HepG2 (cell line): ENCODE data around the gene GDF7. TPM values are rescaled to one million over a fixed set of nuclear protein-coding genes. Genes with fewer than 3 reads are reported as not detected.

Experiments used
- MTA3 ChIP-seq: sonication (generic); formaldehyde crosslinking; IDR thresholded peaks from 2 replicates; pipeline ENCODE4 v1.4.0; 2020; ENCODE audit warnings: missing genetic modification reagents
- ONECUT2 ChIP-seq: sonication (generic); formaldehyde crosslinking; IDR thresholded peaks from 2 replicates; pipeline ENCODE4 v1.4.0; 2020; ENCODE audit warnings: missing genetic modification reagents
- PPARG ChIP-seq: conservative IDR thresholded peaks from 2 replicates; pipeline ENCODE4 v1.6.1; 2016; ENCODE audit warnings: missing biosample characterization, missing genetic modification reagents
- SATB2 ChIP-seq: sonication (generic); formaldehyde crosslinking; IDR thresholded peaks from 2 replicates; pipeline ENCODE4 v1.5.0; 2020; ENCODE audit warnings: missing genetic modification reagents
- SNAI1 ChIP-seq: sonication (generic); formaldehyde crosslinking; IDR thresholded peaks from 2 replicates; pipeline ENCODE4 v1.5.0; 2020; ENCODE audit warnings: mild to moderate bottlenecking, missing genetic modification reagents, borderline replicate concordance
- TEAD3 ChIP-seq: optimal IDR thresholded peaks from 2 replicates; pipeline ENCODE3; 2016; ENCODE audit warnings: borderline replicate concordance
- TOE1 ChIP-seq: sonication (generic); formaldehyde crosslinking; IDR thresholded peaks from 2 replicates; pipeline ENCODE4 v1.4.0; 2020; ENCODE audit warnings: mild to moderate bottlenecking, missing genetic modification reagents
- ZEB1 ChIP-seq: IDR thresholded peaks from 2 replicates; pipeline ENCODE4 v1.6.1; 2012; ENCODE audit warnings: mild to moderate bottlenecking, low read depth, inconsistent platforms; ENCODE audit not compliant: insufficient replicate concordance
- ZFP37 ChIP-seq: sonication (generic); formaldehyde crosslinking; IDR thresholded peaks from 2 replicates; pipeline ENCODE4 v1.4.0; 2020; ENCODE audit warnings: missing genetic modification reagents, borderline replicate concordance
- ZNF20 ChIP-seq: sonication (generic); formaldehyde crosslinking; IDR thresholded peaks from 2 replicates; pipeline ENCODE4 v1.4.0; 2020; ENCODE audit warnings: mild to moderate bottlenecking, moderate library complexity, missing genetic modification reagents
- ZNF431 ChIP-seq: sonication (generic); formaldehyde crosslinking; IDR thresholded peaks from 2 replicates; pipeline ENCODE4 v1.9.0; 2022; ENCODE audit warnings: missing genetic modification reagents, low read depth, mild to moderate bottlenecking, borderline replicate concordance
- ZNF598 ChIP-seq: sonication (generic); formaldehyde crosslinking; IDR thresholded peaks from 2 replicates; pipeline ENCODE4 v1.5.1; 2020; ENCODE audit warnings: mild to moderate bottlenecking, missing genetic modification reagents, borderline replicate concordance
- ZNF790 ChIP-seq: sonication (generic); formaldehyde crosslinking; IDR thresholded peaks from 2 replicates; pipeline ENCODE4 v1.8.0; 2022; ENCODE audit warnings: missing genetic modification reagents, mild to moderate bottlenecking, borderline replicate concordance
- polyA plus RNA-seq, 8 experiments: library from polyadenylated mRNA; depleted of rRNA in 3 of 8; stranded (reverse) in 7 of 8; unstranded in 1 of 8; fragments of >200 nt; fragmentation: Illumina TruSeq in 4 of 8; extraction: Trizol in 4 of 8; gene quantifications; 2 replicates each; pipeline versions ENCODE4 v1.2.1 to v1.2.3, GENCODE V29; 2011 to 2016; ENCODE audit warnings: low read depth in 4 of 8, missing spikeins in 1 of 8, mixed read lengths in 1 of 8; ENCODE audit not compliant: insufficient read depth in 1 of 8
- total RNA-seq, 5 experiments: library from RNA; depleted of rRNA; stranded (reverse); fragments of >200 nt; fragmentation: Illumina TruSeq; extraction: Trizol; gene quantifications; 2 replicates each; pipeline ENCODE4 v1.2.3, GENCODE V29; 2016; ENCODE audit warnings: low read depth in 1 of 5
- TF ChIP-seq, protein P1 (sequence below): sonication (generic); formaldehyde crosslinking; IDR thresholded peaks from 2 replicates; pipeline ENCODE4 v1.4.0; 2020; ENCODE audit warnings: mild to moderate bottlenecking, missing genetic modification reagents
- TF ChIP-seq, protein P2 (sequence below): IDR thresholded peaks from 2 replicates; pipeline ENCODE4 v1.6.1; 2016; ENCODE audit warnings: missing genetic modification reagents, missing compliant biosample characterization
- TF ChIP-seq, protein P3 (sequence below): sonication (generic); formaldehyde crosslinking; conservative IDR thresholded peaks from 2 replicates; pipeline ENCODE4 v1.8.0; 2022; ENCODE audit warnings: mild to moderate bottlenecking, moderate library complexity, missing genetic modification reagents
- TF ChIP-seq, protein P4 (sequence below): sonication (generic); formaldehyde crosslinking; IDR thresholded peaks from 2 replicates; pipeline ENCODE4 v1.5.0; 2020; ENCODE audit warnings: missing genetic modification reagents
- TF ChIP-seq, protein P5 (sequence below): IDR thresholded peaks from 2 replicates; pipeline ENCODE4 v1.6.1; 2016; ENCODE audit warnings: control low read depth
- TF ChIP-seq, protein P6 (sequence below): IDR thresholded peaks from 2 replicates; pipeline ENCODE4 v1.6.1; 2016

The GDF7 gene
- total and polyA plus RNA-seq, 2 of the 13 experiments (the other 11 are each of a cell fraction or from before 2014, with no cell fraction given), result 1.6 to 15.0 TPM

DNA sequence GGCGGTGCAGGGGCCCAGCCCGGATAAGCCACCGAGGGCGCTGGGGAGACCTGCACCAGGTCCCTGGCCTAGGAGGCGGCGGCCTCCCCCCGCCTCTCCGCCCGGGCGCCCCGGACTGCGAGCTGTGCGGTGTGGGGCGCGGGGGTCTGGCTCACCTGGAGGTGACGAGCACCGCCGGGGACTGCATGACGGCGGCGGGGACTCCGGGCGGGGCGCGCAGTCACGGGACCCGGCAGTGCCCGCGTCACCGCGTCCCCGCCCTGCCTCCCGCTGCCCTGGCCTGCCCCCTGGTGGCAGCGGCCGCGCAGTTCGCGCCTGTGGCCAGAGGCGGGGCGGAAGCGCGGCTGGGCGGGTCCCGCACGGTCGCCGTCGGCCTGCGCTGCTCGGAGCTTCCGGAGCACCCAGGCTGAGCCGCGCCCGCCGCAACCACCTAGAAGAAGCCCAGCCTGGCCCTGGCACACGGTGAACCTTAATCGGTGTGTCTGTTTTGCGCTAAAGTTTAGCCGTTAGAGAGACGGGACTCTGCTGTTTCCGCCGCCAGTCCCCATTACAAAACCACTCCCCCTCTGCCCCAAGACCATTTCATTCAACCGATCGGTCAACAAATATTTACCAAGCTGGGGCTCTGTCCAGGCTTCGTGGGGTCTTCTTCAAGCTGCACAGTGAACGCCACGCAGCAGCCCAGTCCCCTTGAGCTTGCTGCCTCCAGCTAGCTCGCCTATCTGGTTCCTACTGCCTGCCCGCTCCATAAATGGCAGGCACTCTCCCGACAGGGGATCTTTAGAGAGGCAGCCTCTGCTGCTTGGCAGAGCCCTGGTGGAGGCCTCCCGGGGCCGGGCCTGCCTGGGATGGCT is 15.8 kb upstream of the GDF7 start, which contains the start of gene HS1BP3 (continued):
- TF ChIP-seq, protein P1, sequence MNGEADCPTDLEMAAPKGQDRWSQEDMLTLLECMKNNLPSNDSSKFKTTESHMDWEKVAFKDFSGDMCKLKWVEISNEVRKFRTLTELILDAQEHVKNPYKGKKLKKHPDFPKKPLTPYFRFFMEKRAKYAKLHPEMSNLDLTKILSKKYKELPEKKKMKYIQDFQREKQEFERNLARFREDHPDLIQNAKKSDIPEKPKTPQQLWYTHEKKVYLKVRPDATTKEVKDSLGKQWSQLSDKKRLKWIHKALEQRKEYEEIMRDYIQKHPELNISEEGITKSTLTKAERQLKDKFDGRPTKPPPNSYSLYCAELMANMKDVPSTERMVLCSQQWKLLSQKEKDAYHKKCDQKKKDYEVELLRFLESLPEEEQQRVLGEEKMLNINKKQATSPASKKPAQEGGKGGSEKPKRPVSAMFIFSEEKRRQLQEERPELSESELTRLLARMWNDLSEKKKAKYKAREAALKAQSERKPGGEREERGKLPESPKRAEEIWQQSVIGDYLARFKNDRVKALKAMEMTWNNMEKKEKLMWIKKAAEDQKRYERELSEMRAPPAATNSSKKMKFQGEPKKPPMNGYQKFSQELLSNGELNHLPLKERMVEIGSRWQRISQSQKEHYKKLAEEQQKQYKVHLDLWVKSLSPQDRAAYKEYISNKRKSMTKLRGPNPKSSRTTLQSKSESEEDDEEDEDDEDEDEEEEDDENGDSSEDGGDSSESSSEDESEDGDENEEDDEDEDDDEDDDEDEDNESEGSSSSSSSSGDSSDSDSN (CRISPR knock-in tag), result peak; percentile 76; the same call in 1 of the 2 replicates
- TF ChIP-seq PPARG (CRISPR knock-in tag), result peak; percentile 40; the same call in 1 of the 2 replicates
- TF ChIP-seq, protein P2, sequence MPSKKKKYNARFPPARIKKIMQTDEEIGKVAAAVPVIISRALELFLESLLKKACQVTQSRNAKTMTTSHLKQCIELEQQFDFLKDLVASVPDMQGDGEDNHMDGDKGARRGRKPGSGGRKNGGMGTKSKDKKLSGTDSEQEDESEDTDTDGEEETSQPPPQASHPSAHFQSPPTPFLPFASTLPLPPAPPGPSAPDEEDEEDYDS, result peak; percentile 41
- TF ChIP-seq, protein P3, sequence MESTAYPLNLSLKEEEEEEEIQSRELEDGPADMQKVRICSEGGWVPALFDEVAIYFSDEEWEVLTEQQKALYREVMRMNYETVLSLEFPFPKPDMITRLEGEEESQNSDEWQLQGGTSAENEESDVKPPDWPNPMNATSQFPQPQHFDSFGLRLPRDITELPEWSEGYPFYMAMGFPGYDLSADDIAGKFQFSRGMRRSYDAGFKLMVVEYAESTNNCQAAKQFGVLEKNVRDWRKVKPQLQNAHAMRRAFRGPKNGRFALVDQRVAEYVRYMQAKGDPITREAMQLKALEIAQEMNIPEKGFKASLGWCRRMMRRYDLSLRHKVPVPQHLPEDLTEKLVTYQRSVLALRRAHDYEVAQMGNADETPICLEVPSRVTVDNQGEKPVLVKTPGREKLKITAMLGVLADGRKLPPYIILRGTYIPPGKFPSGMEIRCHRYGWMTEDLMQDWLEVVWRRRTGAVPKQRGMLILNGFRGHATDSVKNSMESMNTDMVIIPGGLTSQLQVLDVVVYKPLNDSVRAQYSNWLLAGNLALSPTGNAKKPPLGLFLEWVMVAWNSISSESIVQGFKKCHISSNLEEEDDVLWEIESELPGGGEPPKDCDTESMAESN (CRISPR knock-in tag), result peak; percentile 84; the same call in 1 of the 2 replicates
- TF ChIP-seq ZFP37, result peak; percentile 32; the same call in 1 of the 2 replicates
- TF ChIP-seq ZNF598 (CRISPR knock-in tag), result peak; percentile 48
- TF ChIP-seq ZNF790 (CRISPR knock-in tag), result no peak
- peak; percentile 94; the same call in 1 of the 2 replicates for TF ChIP-seq SATB2 (CRISPR knock-in tag)
- TF ChIP-seq ZEB1, result no peak
- no peak for TF ChIP-seq SNAI1
- TF ChIP-seq, protein P4, sequence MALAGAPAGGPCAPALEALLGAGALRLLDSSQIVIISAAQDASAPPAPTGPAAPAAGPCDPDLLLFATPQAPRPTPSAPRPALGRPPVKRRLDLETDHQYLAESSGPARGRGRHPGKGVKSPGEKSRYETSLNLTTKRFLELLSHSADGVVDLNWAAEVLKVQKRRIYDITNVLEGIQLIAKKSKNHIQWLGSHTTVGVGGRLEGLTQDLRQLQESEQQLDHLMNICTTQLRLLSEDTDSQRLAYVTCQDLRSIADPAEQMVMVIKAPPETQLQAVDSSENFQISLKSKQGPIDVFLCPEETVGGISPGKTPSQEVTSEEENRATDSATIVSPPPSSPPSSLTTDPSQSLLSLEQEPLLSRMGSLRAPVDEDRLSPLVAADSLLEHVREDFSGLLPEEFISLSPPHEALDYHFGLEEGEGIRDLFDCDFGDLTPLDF (CRISPR knock-in tag), result peak; percentile 55; the same call in 1 of the 2 replicates
- no peak; the same call in none of the 2 replicates for TF ChIP-seq ZNF431 (CRISPR knock-in tag)
- no peak for TF ChIP-seq ZNF20
- TF ChIP-seq ONECUT2, result no peak
- peak; percentile 7 for TF ChIP-seq TEAD3
- TF ChIP-seq, protein P5, sequence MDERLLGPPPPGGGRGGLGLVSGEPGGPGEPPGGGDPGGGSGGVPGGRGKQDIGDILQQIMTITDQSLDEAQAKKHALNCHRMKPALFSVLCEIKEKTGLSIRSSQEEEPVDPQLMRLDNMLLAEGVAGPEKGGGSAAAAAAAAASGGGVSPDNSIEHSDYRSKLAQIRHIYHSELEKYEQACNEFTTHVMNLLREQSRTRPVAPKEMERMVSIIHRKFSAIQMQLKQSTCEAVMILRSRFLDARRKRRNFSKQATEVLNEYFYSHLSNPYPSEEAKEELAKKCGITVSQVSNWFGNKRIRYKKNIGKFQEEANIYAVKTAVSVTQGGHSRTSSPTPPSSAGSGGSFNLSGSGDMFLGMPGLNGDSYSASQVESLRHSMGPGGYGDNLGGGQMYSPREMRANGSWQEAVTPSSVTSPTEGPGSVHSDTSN (CRISPR knock-in tag), result no peak
- TF ChIP-seq, protein P6, sequence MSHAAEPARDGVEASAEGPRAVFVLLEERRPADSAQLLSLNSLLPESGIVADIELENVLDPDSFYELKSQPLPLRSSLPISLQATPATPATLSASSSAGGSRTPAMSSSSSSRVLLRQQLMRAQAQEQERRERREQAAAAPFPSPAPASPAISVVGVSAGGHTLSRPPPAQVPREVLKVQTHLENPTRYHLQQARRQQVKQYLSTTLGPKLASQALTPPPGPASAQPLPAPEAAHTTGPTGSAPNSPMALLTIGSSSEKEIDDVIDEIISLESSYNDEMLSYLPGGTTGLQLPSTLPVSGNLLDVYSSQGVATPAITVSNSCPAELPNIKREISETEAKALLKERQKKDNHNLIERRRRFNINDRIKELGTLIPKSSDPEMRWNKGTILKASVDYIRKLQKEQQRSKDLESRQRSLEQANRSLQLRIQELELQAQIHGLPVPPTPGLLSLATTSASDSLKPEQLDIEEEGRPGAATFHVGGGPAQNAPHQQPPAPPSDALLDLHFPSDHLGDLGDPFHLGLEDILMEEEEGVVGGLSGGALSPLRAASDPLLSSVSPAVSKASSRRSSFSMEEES, result peak; percentile 93
- no peak; the same call in 1 of the 2 replicates for TF ChIP-seq TOE1 (CRISPR knock-in tag)
- TF ChIP-seq MTA3, result no peak
